ENCODE measurements around the gene SNAPC1. TPM values are rescaled to one million over a fixed set of nuclear protein-coding genes. Genes with fewer than 3 reads are reported as not detected.

The SNAPC1 gene
- total RNA-seq, 8 experiments from 2014 or later = 7.8 to 15.6 (median 11.5) TPM

- in situ Hi-C loops (cut with MboI; ENCODE audit: low pct_unique_long_range_greater_than_20kb in 2 of 9, low sequenced_read_pairs in 9 of 9, unreplicated experiment in 9 of 9) = no loop called here
- no peaks in the 10 kb centered on the region for H3K4me1 ChIP-seq (replicated peaks in 1 of 2)
- no peak overlapping the region for H3K27ac ChIP-seq
- H3K4me3 ChIP-seq = no peak overlapping the region
- ATAC-seq (replicated peaks in 6 of 8) = no peak
- WGBS, 10 experiments = 87 to 100% (median 90%) methylated on average over 1 to 3 of the region's 3 CpGs; no CpG with 5 or more reads in 3 of the 10 experiments
Observed at GRCh38 chr14:61780125-61780524, 17.9 kb downstream of the SNAPC1 start.

- 80 to 100% (median 97%) methylated on average over 1 to 4 of the region's 5 CpGs; no CpG with 5 or more reads in 4 of the 10 experiments for WGBS, 10 experiments
- ATAC-seq (replicated peaks in 6 of 8) = no peak
- Histone ChIP-seq H3K4me3 (no peak overlapping the region), H3K4me1 (replicated peaks in 1 of 2) (no peaks in the 10 kb centered on the region), H3K27ac (no peak overlapping the region)
- in situ Hi-C loops (cut with MboI; ENCODE audit: low pct_unique_long_range_greater_than_20kb in 2 of 9, low sequenced_read_pairs in 9 of 9, unreplicated experiment in 9 of 9) = no loop called here
Observed at GRCh38 chr14:61797309-61797708, 35.1 kb downstream of the SNAPC1 start.

- no peak for ATAC-seq (replicated peaks in 6 of 8)
- Histone ChIP-seq H3K4me1 (replicated peaks in 1 of 2) (peaks cover 0 to 5% of the 10 kb centered on the region in 2 donors), H3K4me3 (no peak overlapping the region), H3K27ac (no peak overlapping the region)
- WGBS, 10 experiments = 60 to 100% (median 74%) methylated on average over 1 to 2 of the region's 2 CpGs; no CpG with 5 or more reads in 4 of the 10 experiments
- in situ Hi-C loops (cut with MboI; ENCODE audit: low pct_unique_long_range_greater_than_20kb in 2 of 9, low sequenced_read_pairs in 9 of 9, unreplicated experiment in 9 of 9) = no loop called here
Observed at GRCh38 chr14:61802010-61802568, 39.9 kb downstream of the SNAPC1 start.

GRCh38 chr14:61803755-61804154, 41.5 kb downstream of the SNAPC1 start:
- peaks cover 0 to 8% of the 10 kb centered on the region in 2 donors for H3K4me1 ChIP-seq (replicated peaks in 1 of 2)
- ATAC-seq (replicated peaks in 6 of 8) = no peak
- no peak overlapping the region for H3K4me3 ChIP-seq
- 32 to 100% (median 69%) methylated on average over 1 to 2 of the region's 2 CpGs; no CpG with 5 or more reads in 1 of the 10 experiments for WGBS, 10 experiments
- no peak overlapping the region for H3K27ac ChIP-seq
- in situ Hi-C loops (cut with MboI; ENCODE audit: low pct_unique_long_range_greater_than_20kb in 2 of 9, low sequenced_read_pairs in 9 of 9, unreplicated experiment in 9 of 9) = no loop called here

GRCh38 chr14:61805451-61805850, 43.2 kb downstream of the SNAPC1 start:
- Histone ChIP-seq H3K4me3 (no peak overlapping the region), H3K27ac (no peak overlapping the region), H3K4me1 (replicated peaks in 1 of 2) (peaks cover 0 to 8% of the 10 kb centered on the region in 2 donors)
- peak in 3 of 8 experiments; percentile 65 to 92 (median 89) for ATAC-seq (replicated peaks in 6 of 8)
- in situ Hi-C loops (cut with MboI; ENCODE audit: low pct_unique_long_range_greater_than_20kb in 2 of 9, low sequenced_read_pairs in 9 of 9, unreplicated experiment in 9 of 9) = no loop called here
- WGBS, 10 experiments = 55 to 100% (median 89%) methylated on average over 1 to 4 of the region's 4 CpGs; no CpG with 5 or more reads in 4 of the 10 experiments

GRCh38 chr14:61811882-61812346, 49.7 kb downstream of the SNAPC1 start:
- no peak for ATAC-seq (replicated peaks in 6 of 8)
- H3K4me3 ChIP-seq = peak overlapping the region; percentile 56 to 83 (median 65)
- 70 to 93% (median 82%) methylated on average over 2 to 9 of the region's 15 CpGs; no CpG with 5 or more reads in 1 of the 10 experiments for WGBS, 10 experiments
- no peak overlapping the region for H3K27ac ChIP-seq
- in situ Hi-C loops (cut with MboI; ENCODE audit: low pct_unique_long_range_greater_than_20kb in 2 of 9, low sequenced_read_pairs in 9 of 9, unreplicated experiment in 9 of 9) = no loop called here
- H3K4me1 ChIP-seq (replicated peaks in 1 of 2) = peaks cover 0 to 9% of the 10 kb centered on the region in 2 donors

- Histone ChIP-seq H3K4me3 (peak within 1 kb of the TSS; percentile 56 to 83 (median 65)), H3K4me1 (replicated peaks in 1 of 2) (peaks cover 0 to 4% of the 10 kb centered on the region in 2 donors), H3K27ac (peak within 1 kb of the TSS in 1 of 2 donors; percentile 9)
- WGBS, 10 experiments = 0 to 13% (median 3%) methylated on average over 2 to 6 of the region's 95 CpGs; no CpG with 5 or more reads in 7 of the 10 experiments
- in situ Hi-C loops (cut with MboI; ENCODE audit: low pct_unique_long_range_greater_than_20kb in 2 of 9, low sequenced_read_pairs in 9 of 9, unreplicated experiment in 9 of 9) = no loop called here
- peak in 6 of 8 experiments; percentile 83 to 92 (median 92) for ATAC-seq (replicated peaks in 6 of 8)
Observed at GRCh38 chr14:61812347-61813095, 50.3 kb downstream of the SNAPC1 start, which contains the start of gene SYT16. TSS of gene SYT16 (plus strand) at chr14:61812703.

- ATAC-seq (replicated peaks in 6 of 8) = peak in 6 of 8 experiments; percentile 26 to 42 (median 33)
- in situ Hi-C loops (cut with MboI; ENCODE audit: low pct_unique_long_range_greater_than_20kb in 2 of 9, low sequenced_read_pairs in 9 of 9, unreplicated experiment in 9 of 9) = no loop called here
- H3K4me1 ChIP-seq (replicated peaks in 1 of 2) = peaks cover 0 to 4% of the 10 kb centered on the region in 2 donors
- no peak overlapping the region for H3K27ac ChIP-seq
- WGBS, 10 experiments = 22 to 80% (median 32%) methylated on average over 2 to 12 of the region's 25 CpGs; no CpG with 5 or more reads in 3 of the 10 experiments
- peak overlapping the region; percentile 56 to 83 (median 65) for H3K4me3 ChIP-seq
Observed at GRCh38 chr14:61813096-61813606, 50.9 kb downstream of the SNAPC1 start.

GRCh38 chr14:61822458-61822857, 60.2 kb downstream of the SNAPC1 start:
- no peaks in the 10 kb centered on the region for H3K4me1 ChIP-seq (replicated peaks in 1 of 2)
- in situ Hi-C loops (cut with MboI; ENCODE audit: low pct_unique_long_range_greater_than_20kb in 2 of 9, low sequenced_read_pairs in 9 of 9, unreplicated experiment in 9 of 9) = no loop called here
- WGBS, 10 experiments = 0 to 100% (median 84%) methylated on average over 1 to 2 of the region's 2 CpGs; no CpG with 5 or more reads in 4 of the 10 experiments
- H3K27ac ChIP-seq = no peak overlapping the region
- H3K4me3 ChIP-seq = no peak overlapping the region
- ATAC-seq (replicated peaks in 6 of 8) = no peak

- Histone ChIP-seq H3K27ac (no peak overlapping the region), H3K4me1 (replicated peaks in 1 of 2) (no peaks in the 10 kb centered on the region), H3K4me3 (no peak overlapping the region)
- no peak for ATAC-seq (replicated peaks in 6 of 8)
- 11 to 95% (median 56%) methylated on average over 2 to 3 of the region's 3 CpGs; no CpG with 5 or more reads in 2 of the 10 experiments for WGBS, 10 experiments
- in situ Hi-C loops (cut with MboI; ENCODE audit: low pct_unique_long_range_greater_than_20kb in 2 of 9, low sequenced_read_pairs in 9 of 9, unreplicated experiment in 9 of 9) = loop anchor here (10.0 to 25.0 kb wide), 4 partner anchors 368 to 545 kb away; partner anchors contain the start of gene TMEM30B (in 2 of the 9)
Observed at GRCh38 chr14:61832783-61833182, 70.6 kb downstream of the SNAPC1 start.

GRCh38 chr14:61836184-61836583, 74.0 kb downstream of the SNAPC1 start:
- no peak for ATAC-seq (replicated peaks in 6 of 8)
- 0 to 79% (median 34%) methylated on average over 1 to 3 of the region's 3 CpGs; no CpG with 5 or more reads in 2 of the 10 experiments for WGBS, 10 experiments
- in situ Hi-C loops (cut with MboI; ENCODE audit: low pct_unique_long_range_greater_than_20kb in 2 of 9, low sequenced_read_pairs in 9 of 9, unreplicated experiment in 9 of 9) = loop anchor here (10.0 to 25.0 kb wide), 4 partner anchors 371 to 549 kb away; partner anchors contain the start of gene TMEM30B (in 2 of the 9)
- Histone ChIP-seq H3K27ac (no peak overlapping the region), H3K4me3 (no peak overlapping the region), H3K4me1 (replicated peaks in 1 of 2) (no peaks in the 10 kb centered on the region)

- in situ Hi-C loops (cut with MboI; ENCODE audit: low pct_unique_long_range_greater_than_20kb in 2 of 9, low sequenced_read_pairs in 9 of 9, unreplicated experiment in 9 of 9) = loop anchor here (10.0 to 25.0 kb wide), 4 partner anchors 372 to 550 kb away; partner anchors contain the start of gene TMEM30B (in 2 of the 9)
- H3K4me3 ChIP-seq = no peak overlapping the region
- ATAC-seq (replicated peaks in 6 of 8) = no peak
- H3K4me1 ChIP-seq (replicated peaks in 1 of 2) = no peaks in the 10 kb centered on the region
- WGBS, 10 experiments = 71 to 100% (median 100%) methylated on average over 1 of the region's 1 CpG; no CpG with 5 or more reads in 1 of the 10 experiments
- no peak overlapping the region for H3K27ac ChIP-seq
Observed at GRCh38 chr14:61836807-61837206, 74.6 kb downstream of the SNAPC1 start.

Data from motor neuron (in vitro differentiated cells).